Fibroblast of villous mesenchyme (primary cell): ENCODE data around the gene FMN1. TPM values are rescaled to one million over a fixed set of nuclear protein-coding genes. Genes with fewer than 3 reads are reported as not detected.

Experiments used
- DNase-seq: peaks from one replicate; pipeline ENCODE4 v3.0.0-alpha.2; 2010; ENCODE audit warnings: low read depth
- H3K4me3 ChIP-seq: 2 replicates; pipeline ENCODE4 v1.5.1; 2011; ENCODE audit warnings: low read depth, mild to moderate bottlenecking, low read length
- CTCF ChIP-seq: IDR thresholded peaks from 2 replicates; pipeline ENCODE4 v1.5.1; 2012; ENCODE audit warnings: low read depth, mild to moderate bottlenecking, low read length; ENCODE audit not compliant: insufficient read depth
- total RNA-seq: library from RNA; depleted of rRNA; stranded (reverse); fragments of >200 nt; gene quantifications from 2 replicates; pipeline ENCODE4 v1.2.3, GENCODE V29; 2012

FMN1 gene
- total RNA-seq, 1 donor, result 8.6 TPM

GRCh38 chr15:33163816-33164215 is 30.7 kb downstream of the FMN1 start:
- no peak for TF ChIP-seq CTCF
- no peak for DNase-seq
- no peak overlapping the region for H3K4me3 ChIP-seq

GRCh38 chr15:33161209-33161608 is 33.3 kb downstream of the FMN1 start:
- no peak for TF ChIP-seq CTCF
- H3K4me3 ChIP-seq, result no peak overlapping the region
- DNase-seq, result no peak

- no peak for TF ChIP-seq CTCF
- no peak overlapping the region for H3K4me3 ChIP-seq
- no peak for DNase-seq
Measured at GRCh38 chr15:33160581-33161165, 33.8 kb downstream of the FMN1 start.

- H3K4me3 ChIP-seq, result no peak overlapping the region
- DNase-seq, result no peak
- no peak for TF ChIP-seq CTCF
Measured at GRCh38 chr15:33159726-33160453, 34.6 kb downstream of the FMN1 start.

- no peak overlapping the region for H3K4me3 ChIP-seq
- no peak for TF ChIP-seq CTCF
- DNase-seq, result no peak
Measured at GRCh38 chr15:33158366-33158765, 36.1 kb downstream of the FMN1 start.

- no peak for DNase-seq
- TF ChIP-seq CTCF, result no peak
- H3K4me3 ChIP-seq, result no peak overlapping the region
Measured at GRCh38 chr15:33157371-33158037, 37.0 kb downstream of the FMN1 start.
